H1 (cell line): Measurements from ENCODE around the gene SMG9. TPM values are rescaled to one million over a fixed set of nuclear protein-coding genes. Genes with fewer than 3 reads are reported as not detected.

Source experiments
- CTCF ChIA-PET: fragments of 300-600 bp; sonication (Branson Sonifier 250); formaldehyde crosslinking; loops from one replicate; lab custom pipeline; 2021; ENCODE audit not compliant: partially characterized antibody; lab: Charles Lee
- POLR2A ChIA-PET: fragments of 300-600 bp; sonication (Branson Sonifier 250); formaldehyde crosslinking; loops from one replicate; lab custom pipeline; 2021; ENCODE audit warnings: inconsistent platforms; ENCODE audit not compliant: partially characterized antibody; lab: Charles Lee
- DNase-seq, 2 experiments: peaks; one replicate each; pipeline versions ENCODE4 v3.0.0 to v3.0.0-alpha.2; 2010 to 2022; ENCODE audit warnings: low spot score in 2 of 2, low read depth in 1 of 2, mixed read lengths in 1 of 2
- FAIRE-seq: peaks from 2 replicates; lab custom pipeline; 2011; peaks lifted over from hg19 to GRCh38; lab: Jason Lieb, UNC
- H2AFZ ChIP-seq: 2 replicates; pipeline ENCODE4 v1.8.1; 2012; ENCODE audit warnings: low read length, inconsistent platforms
- H2AK5ac ChIP-seq: 2 replicates; pipeline ENCODE4 v1.6.1; 2013; ENCODE audit warnings: low read depth, low read length
- H2BK120ac ChIP-seq: replicated peaks from 2 replicates; pipeline ENCODE3; 2013; ENCODE audit warnings: low read depth, low read length, inconsistent platforms
- H2BK12ac ChIP-seq: 2 replicates; pipeline ENCODE4 v1.6.1; 2013; ENCODE audit warnings: low read depth, low read length
- H2BK15ac ChIP-seq: 2 replicates; pipeline ENCODE4 v1.6.1; 2013; ENCODE audit warnings: low read length
- H2BK20ac ChIP-seq: 2 replicates; pipeline ENCODE4 v1.6.1; 2013; ENCODE audit warnings: low read length
- H2BK5ac ChIP-seq: 2 replicates; pipeline ENCODE4 v1.6.1; 2013; ENCODE audit warnings: low read depth, low read length
- H3K14ac ChIP-seq: 2 replicates; pipeline ENCODE4 v1.6.1; 2013; ENCODE audit warnings: inconsistent platforms; ENCODE audit not compliant: insufficient read length
- H3K18ac ChIP-seq: 2 replicates; pipeline ENCODE4 v1.6.1; 2013; ENCODE audit warnings: low read length; ENCODE audit errors: extremely low read depth
- H3K23ac ChIP-seq: 2 replicates; pipeline ENCODE4 v1.6.1; 2013; ENCODE audit warnings: inconsistent platforms; ENCODE audit not compliant: insufficient read length
- H3K23me2 ChIP-seq: 2 replicates; pipeline ENCODE4 v1.6.1; 2013; ENCODE audit warnings: low read depth, low read length
- H3K27ac ChIP-seq: 2 replicates; pipeline ENCODE4 v1.6.1; 2011; ENCODE audit warnings: low read depth, low read length, inconsistent platforms
- H3K27me3 ChIP-seq, 4 experiments: replicated peaks in 1 of 4; 1 replicate in 1 of 4; 2 replicates in 3 of 4; pipeline versions ENCODE4 v1.6.1 to v1.8.1; 2011 to 2013; ENCODE audit warnings: low read length in 3 of 4, mild to moderate bottlenecking in 3 of 4, inconsistent platforms in 2 of 4, mixed read lengths in 2 of 4, moderate library complexity in 1 of 4; ENCODE audit not compliant: control insufficient read depth in 3 of 4, insufficient read depth in 3 of 4; ENCODE audit errors: extremely low read depth in 1 of 4
- H3K36me3 ChIP-seq, 4 experiments: 2 replicates each; pipeline versions ENCODE4 v1.6.1 to v1.8.1; 2011 to 2013; ENCODE audit warnings: mild to moderate bottlenecking in 4 of 4, low read length in 3 of 4, moderate library complexity in 2 of 4, control low read depth in 1 of 4, inconsistent platforms in 1 of 4; ENCODE audit not compliant: insufficient read depth in 4 of 4, control insufficient read depth in 2 of 4
- H3K4ac ChIP-seq: replicated peaks from 2 replicates; pipeline ENCODE3; 2013; ENCODE audit warnings: low read length, low read depth, mixed read lengths, inconsistent platforms; ENCODE audit not compliant: insufficient read length
- H3K4me1 ChIP-seq, 4 experiments: replicated peaks in 1 of 4; 1 replicate in 1 of 4; 2 replicates in 3 of 4; pipeline versions ENCODE4 v1.6.1 to v1.8.1; 2011 to 2013; ENCODE audit warnings: low read length in 3 of 4, inconsistent platforms in 2 of 4, mixed read lengths in 1 of 4; ENCODE audit not compliant: insufficient read depth in 4 of 4, control insufficient read depth in 3 of 4
- H3K4me2 ChIP-seq, 2 experiments: 2 replicates each; pipeline versions ENCODE4 v1.6.1 to v1.8.1; 2011 to 2013; ENCODE audit warnings: low read depth in 2 of 2, low read length in 2 of 2, control low read depth in 1 of 2, inconsistent platforms in 1 of 2, mild to moderate bottlenecking in 1 of 2; ENCODE audit not compliant: insufficient read depth in 1 of 2
- H3K4me3 ChIP-seq, 4 experiments: fragments of 200-600, 300-600 bp in 1 of 4; sonication (generic), shearing (Covaris generic), sonication (Bioruptor Twin) in 1 of 4; 2 replicates each; pipeline versions ENCODE4 v1.5.1 to v1.8.1; 2011 to 2016; ENCODE audit warnings: low read length in 4 of 4, low read depth in 3 of 4, control low read depth in 2 of 4, inconsistent platforms in 2 of 4, mild to moderate bottlenecking in 2 of 4, mixed read lengths in 1 of 4, moderate library complexity in 1 of 4; ENCODE audit not compliant: insufficient read depth in 2 of 4; ENCODE audit errors: extremely low read depth in 1 of 4
- H3K56ac ChIP-seq: replicated peaks from 2 replicates; pipeline ENCODE3; 2013; ENCODE audit warnings: low read depth, mild to moderate bottlenecking, mixed read lengths, low read length, inconsistent platforms; ENCODE audit not compliant: insufficient read length
- H3K79me1 ChIP-seq: 2 replicates; pipeline ENCODE4 v1.6.1; 2013; ENCODE audit warnings: low read depth, low read length, control low read depth
- H3K79me2 ChIP-seq, 2 experiments: 2 replicates each; pipeline versions ENCODE4 v1.6.1 to v1.8.1; 2012 to 2013; ENCODE audit warnings: low read length in 2 of 2, mild to moderate bottlenecking in 2 of 2, inconsistent platforms in 1 of 2; ENCODE audit not compliant: insufficient read depth in 2 of 2, control insufficient read depth in 1 of 2
- H3K9ac ChIP-seq, 4 experiments: replicated peaks in 1 of 4; 1 replicate in 1 of 4; 2 replicates in 3 of 4; pipeline versions ENCODE4 v1.6.1 to v1.8.1; 2011 to 2013; ENCODE audit warnings: low read depth in 3 of 4, low read length in 3 of 4, control low read depth in 2 of 4, mild to moderate bottlenecking in 2 of 4, moderate library complexity in 2 of 4, inconsistent platforms in 1 of 4; ENCODE audit errors: extremely low read depth in 1 of 4
- H3K9me3 ChIP-seq, 2 experiments: 2 replicates each; pipeline versions ENCODE4 v1.6.1 to v1.8.1; 2012 to 2013; ENCODE audit warnings: mild to moderate bottlenecking in 2 of 2, moderate library complexity in 2 of 2, control low read depth in 1 of 2, inconsistent platforms in 1 of 2, low read depth in 1 of 2, low read length in 1 of 2, mixed read lengths in 1 of 2; ENCODE audit not compliant: insufficient read depth in 2 of 2
- H4K20me1 ChIP-seq, 2 experiments: replicated peaks in 1 of 2; 2 replicates each; pipeline versions ENCODE3 to v1.8.1; 2011 to 2013; ENCODE audit warnings: inconsistent platforms in 2 of 2, low read length in 2 of 2, mild to moderate bottlenecking in 1 of 2; ENCODE audit not compliant: insufficient read depth in 2 of 2, control insufficient read depth in 1 of 2
- H4K5ac ChIP-seq: 2 replicates; pipeline ENCODE4 v1.6.1; 2013; ENCODE audit warnings: low read length, low read depth, mixed read lengths, inconsistent platforms; ENCODE audit not compliant: insufficient read length
- H4K8ac ChIP-seq: 2 replicates; pipeline ENCODE4 v1.8.0; 2013; ENCODE audit warnings: mild to moderate bottlenecking, moderate library complexity, low read length, inconsistent platforms; ENCODE audit not compliant: insufficient read depth; ENCODE audit errors: extremely low read depth
- H4K91ac ChIP-seq: replicated peaks from 2 replicates; pipeline ENCODE3; 2013; ENCODE audit warnings: low read length, mixed read lengths, inconsistent platforms; ENCODE audit not compliant: insufficient read length
- WGBS, 2 experiments: shearing (Covaris generic) in 1 of 2; methylation state at CpG; one replicate each; pipeline versions ENCODE4 v1.1.6 to v1.1.7; 2013 to 2015; ENCODE audit warnings: low lambda C conversion rate in 2 of 2, mixed read lengths in 2 of 2, inconsistent platforms in 1 of 2, low coverage in 1 of 2, missing lambda C conversion rate in 1 of 2; ENCODE audit not compliant: insufficient replicate concordance in 2 of 2, insufficient coverage in 1 of 2, insufficient read length in 1 of 2; ENCODE audit errors: extremely low coverage in 1 of 2, missing lambda C conversion rate in 1 of 2; 5-methylcytosine and 5-hydroxymethylcytosine counted together
- polyA plus RNA-seq, 7 experiments: library from polyadenylated mRNA; depleted of rRNA in 3 of 7; stranded (reverse) in 5 of 7; unstranded in 2 of 7; fragments of >200 nt in 5 of 7; fragments of 200-250 nt in 2 of 7; gene quantifications; 1 replicate in 5 of 7; 2 replicates in 1 of 7; 4 replicates in 1 of 7; pipeline versions ENCODE4 v1.2.1 to v1.2.3, GENCODE V29; 2011 to 2013; ENCODE audit warnings: missing spikeins in 2 of 7, mixed read lengths in 2 of 7
- total RNA-seq: library from RNA; stranded (reverse); fragmentation: NEBNext Ultra II Directional; extraction: Animal tissue kit (Norgen Biotek cat#: 25700); gene quantifications from 2 replicates; pipeline ENCODE4 v1.2.1, GENCODE V29; 2021

Gene SMG9
- total and polyA plus RNA-seq, 2 of the 8 experiments (the other 6 are each of a cell fraction or from before 2014, with no cell fraction given): 20.4 to 28.7 TPM

DNA sequence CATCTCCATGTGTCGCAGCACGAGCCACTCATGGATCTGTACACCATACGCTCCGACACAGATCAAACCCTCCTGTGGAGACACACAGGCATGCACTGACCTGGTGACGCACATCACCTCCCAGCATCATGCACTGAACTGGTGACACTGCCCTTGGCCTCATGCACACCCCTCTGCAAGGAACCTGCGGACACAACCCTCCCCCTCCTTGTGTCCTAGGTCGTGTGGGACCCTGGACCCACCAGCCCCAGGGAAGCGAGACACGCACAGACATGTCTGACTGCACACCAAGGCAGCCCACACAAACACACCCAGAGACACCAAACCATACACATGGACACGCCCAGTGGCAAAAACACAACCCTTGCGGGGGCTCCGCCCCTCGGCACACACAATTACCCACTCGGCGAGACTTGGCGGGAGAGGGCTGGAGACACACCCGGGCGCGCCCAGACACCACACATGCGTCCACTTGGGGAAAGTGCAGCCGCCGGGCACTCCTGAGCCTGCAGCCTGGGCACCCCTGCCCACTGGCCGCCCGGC is 28.0 kb upstream of the SMG9 start:
- no peak overlapping the region for H2BK120ac ChIP-seq
- ChIA-PET POLR2A (no interaction called here), CTCF (interaction anchor here (37.0 kb wide), 1 partner anchor 26 kb away, joined by 703 read pairs; the partner anchor contains the start of gene SMG9)
- H3K14ac ChIP-seq: no peak overlapping the region
- H3K4me2 ChIP-seq: no peak overlapping the region
- 0 out of 2 replicates have a peak, but pooled peaks cover 2% of the 10 kb centered on the region for H3K23me2 ChIP-seq
- H3K9me3 ChIP-seq: no peaks in the 10 kb centered on the region
- peak overlapping the region; percentile 87 for H4K91ac ChIP-seq
- H3K27me3 ChIP-seq: no peaks in the 10 kb centered on the region; a peak in 1 of 7 replicates
- WGBS, 2 experiments: 87% methylated on average over 19 of the region's 24 CpGs; no CpG with 5 or more reads in 1 of the 2 experiments
- no peaks in the 10 kb centered on the region for H3K36me3 ChIP-seq
- no peak overlapping the region for H3K9ac ChIP-seq
- H3K4me1 ChIP-seq: peaks cover 0 to 9% (median 5%) of the 10 kb centered on the region in 4 experiments; a peak in 5 of 7 replicates
- H2BK12ac ChIP-seq: peak overlapping the region; percentile 84; the same call in 1 of the 2 replicates
- no peak overlapping the region for H3K27ac ChIP-seq
- H2BK15ac ChIP-seq: peak overlapping the region; percentile 75
- no peak overlapping the region for H3K23ac ChIP-seq
- 0 out of 2 replicates have a peak overlapping the region, but pooled peaks have one; percentile 40 for H2AK5ac ChIP-seq
- H4K8ac ChIP-seq: no peak overlapping the region
- H3K56ac ChIP-seq: no peak overlapping the region
- H3K18ac ChIP-seq: peak overlapping the region; percentile 32; the same call in 1 of the 2 replicates
- no peak for DNase-seq
- no peak overlapping the region for H4K5ac ChIP-seq
- H4K20me1 ChIP-seq: peaks cover 0 to 4% of the 10 kb centered on the region in 2 experiments
- H2BK5ac ChIP-seq: peak overlapping the region; percentile 87
- FAIRE-seq: no peak
- no peaks in the 10 kb centered on the region for H3K79me2 ChIP-seq
- H3K79me1 ChIP-seq: no peaks in the 10 kb centered on the region; the same call in 1 of the 2 replicates
- no peak overlapping the region for H3K4me3 ChIP-seq
- H2BK20ac ChIP-seq: no peak overlapping the region
- H3K4ac ChIP-seq: no peak overlapping the region
- no peak overlapping the region for H2AFZ ChIP-seq
